ENCODE measurements around the gene ANXA9. TPM values are rescaled to one million over a fixed set of nuclear protein-coding genes. Genes with fewer than 3 reads are reported as not detected.

The ANXA9 gene
- total and polyA plus RNA-seq, 2 donors (not counting 1 experiment from before 2014, with no cell fraction given) = 0.07 to 0.62 TPM

DNA sequence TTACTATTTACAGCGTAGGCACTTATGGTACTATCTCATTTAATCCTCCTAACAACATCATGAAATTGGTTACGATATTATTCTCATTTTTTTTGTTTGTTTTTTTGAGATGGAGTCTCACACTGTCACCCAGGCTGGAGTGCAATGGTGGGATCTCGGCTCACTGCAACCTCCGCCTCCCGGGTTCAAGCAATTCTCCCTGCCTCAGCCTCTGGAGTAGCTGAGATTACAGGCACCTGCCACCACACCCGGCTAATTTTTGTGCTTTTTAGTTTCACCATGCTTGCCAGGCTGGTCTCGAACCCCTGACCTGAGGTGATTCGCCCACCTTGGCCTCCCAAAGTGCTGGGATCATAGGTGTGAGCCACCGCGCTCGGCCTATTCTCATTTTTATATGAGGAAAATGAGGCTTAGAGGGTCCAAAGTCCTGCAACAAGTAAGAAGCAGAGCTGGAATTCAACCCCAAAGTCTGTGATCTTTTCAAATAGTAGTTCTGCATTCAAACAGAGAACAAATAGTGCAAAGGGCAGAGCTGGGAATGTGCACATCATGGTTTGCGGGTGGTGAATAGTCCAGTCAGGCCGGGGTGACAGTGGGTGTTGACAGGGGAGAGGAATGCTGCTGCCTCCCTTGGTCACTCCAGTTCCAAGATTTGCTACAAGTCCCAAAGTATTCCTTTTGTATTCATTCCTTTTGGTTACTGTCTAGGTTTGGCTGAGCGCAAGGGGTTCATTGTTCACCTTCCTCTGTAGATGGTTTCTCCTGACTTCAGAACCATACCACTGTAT, 30.8 kb downstream of the ANXA9 start:
- no peaks in the 10 kb centered on the region for H4K20me1 ChIP-seq (ENCODE audit: control insufficient read depth, insufficient read depth, low read length, poor library complexity, severe bottlenecking)
- H3K27ac ChIP-seq (ENCODE audit: low read length in 2 of 2) = no peak overlapping the region
- no peaks in the 10 kb centered on the region for H3K27me3 ChIP-seq (replicated peaks in 1 of 4; ENCODE audit: control extremely low read depth in 1 of 4, control insufficient read depth in 3 of 4, insufficient read depth in 4 of 4, low read length in 3 of 4)
- no peak overlapping the region for H3K4me3 Mint-ChIP-seq
- DNase-seq (no peak), ATAC-seq (ENCODE audit: low read depth) (no peak)
- peaks cover 69% of the 10 kb centered on the region for H3K79me2 ChIP-seq (ENCODE audit: control insufficient read depth, insufficient read depth, low read length)
- TF ChIP-seq, protein P1, sequence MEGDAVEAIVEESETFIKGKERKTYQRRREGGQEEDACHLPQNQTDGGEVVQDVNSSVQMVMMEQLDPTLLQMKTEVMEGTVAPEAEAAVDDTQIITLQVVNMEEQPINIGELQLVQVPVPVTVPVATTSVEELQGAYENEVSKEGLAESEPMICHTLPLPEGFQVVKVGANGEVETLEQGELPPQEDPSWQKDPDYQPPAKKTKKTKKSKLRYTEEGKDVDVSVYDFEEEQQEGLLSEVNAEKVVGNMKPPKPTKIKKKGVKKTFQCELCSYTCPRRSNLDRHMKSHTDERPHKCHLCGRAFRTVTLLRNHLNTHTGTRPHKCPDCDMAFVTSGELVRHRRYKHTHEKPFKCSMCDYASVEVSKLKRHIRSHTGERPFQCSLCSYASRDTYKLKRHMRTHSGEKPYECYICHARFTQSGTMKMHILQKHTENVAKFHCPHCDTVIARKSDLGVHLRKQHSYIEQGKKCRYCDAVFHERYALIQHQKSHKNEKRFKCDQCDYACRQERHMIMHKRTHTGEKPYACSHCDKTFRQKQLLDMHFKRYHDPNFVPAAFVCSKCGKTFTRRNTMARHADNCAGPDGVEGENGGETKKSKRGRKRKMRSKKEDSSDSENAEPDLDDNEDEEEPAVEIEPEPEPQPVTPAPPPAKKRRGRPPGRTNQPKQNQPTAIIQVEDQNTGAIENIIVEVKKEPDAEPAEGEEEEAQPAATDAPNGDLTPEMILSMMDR (IDR thresholded peaks at IDR 0.05) = no peak
- no peak for TF ChIP-seq EZH2 (IDR thresholded peaks at IDR 0.05; ENCODE audit: borderline replicate concordance, insufficient read depth, low read depth, low read length, poor library complexity, severe bottlenecking)
- no peak overlapping the region for H3K9ac ChIP-seq (ENCODE audit: low read length)
- WGBS (ENCODE audit: insufficient coverage) = 94% methylated on average over 5 of the region's 14 CpGs
- ChIA-PET CTCF (interaction anchor here (1.2 kb wide), 1 partner anchor 12 kb away, joined by 3 read pairs; no protein-coding TSS in a partner anchor), POLR2A (no interaction called here)
- no peaks in the 10 kb centered on the region for H3K9me3 ChIP-seq (ENCODE audit: control extremely low read depth in 1 of 3, control insufficient read depth in 2 of 3, insufficient read depth in 1 of 3, low read length in 2 of 3)
- H2AFZ ChIP-seq (ENCODE audit: insufficient read depth, low read depth, low read length, poor library complexity, severe bottlenecking) = no peak overlapping the region
- intact Hi-C loops (cut with micrococcal nuclease) = no loop called here
- no peak overlapping the region for H3K27ac Mint-ChIP-seq
- no peak overlapping the region for H3K4me2 ChIP-seq (replicated peaks; ENCODE audit: low read depth, low read length, poor library complexity, severe bottlenecking)
- H3K27me3 Mint-ChIP-seq = no peaks in the 10 kb centered on the region
- peaks cover 3 to 12% of the 10 kb centered on the region in 2 experiments for H3K36me3 ChIP-seq (replicated peaks in 1 of 2; ENCODE audit: control extremely low read depth in 1 of 2, control insufficient read depth in 1 of 2, extremely low read depth in 1 of 2, insufficient read depth in 2 of 2, low read length in 1 of 2)
- H3K4me3 ChIP-seq (ENCODE audit: control extremely low read depth in 1 of 5, extremely low read depth in 1 of 5, insufficient read depth in 1 of 5, low read depth in 2 of 5, low read length in 4 of 5) = no peak overlapping the region
- peaks cover 33% of the 10 kb centered on the region for H3K4me1 Mint-ChIP-seq
- H3K4me1 ChIP-seq (ENCODE audit: control insufficient read depth in 2 of 2, insufficient read depth in 2 of 2, low read length in 2 of 2) = peaks cover 14 to 15% of the 10 kb centered on the region in 2 donors
- H3K9me3 Mint-ChIP-seq (ENCODE audit: insufficient read depth) = no peaks in the 10 kb centered on the region

DNA sequence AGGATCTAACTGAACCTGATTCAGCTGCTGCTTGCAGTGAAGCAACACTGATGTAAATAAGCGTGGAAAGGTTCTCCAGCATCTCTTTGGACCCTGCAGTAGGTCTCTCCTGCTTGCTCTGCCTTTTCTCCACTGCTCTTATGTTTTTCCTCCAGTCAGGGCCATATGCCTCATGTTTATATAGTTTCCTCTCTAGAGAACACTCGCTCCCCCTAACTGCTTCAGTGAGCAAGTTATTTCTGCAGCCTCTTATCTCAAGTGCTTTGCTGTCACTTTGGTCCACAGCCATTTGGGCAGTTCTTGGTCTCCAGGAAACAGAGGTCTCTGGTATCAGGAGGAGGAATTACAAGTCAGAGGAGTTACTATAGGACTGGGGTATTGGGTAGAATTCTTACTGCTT, 31.4 kb downstream of the ANXA9 start:
- no peaks in the 10 kb centered on the region for H4K20me1 ChIP-seq (ENCODE audit: control insufficient read depth, insufficient read depth, low read length, poor library complexity, severe bottlenecking)
- no peaks in the 10 kb centered on the region for H3K27me3 Mint-ChIP-seq
- H3K27me3 ChIP-seq (replicated peaks in 1 of 4; ENCODE audit: control extremely low read depth in 1 of 4, control insufficient read depth in 3 of 4, insufficient read depth in 4 of 4, low read length in 3 of 4) = no peaks in the 10 kb centered on the region
- H3K4me1 ChIP-seq (ENCODE audit: control insufficient read depth in 2 of 2, insufficient read depth in 2 of 2, low read length in 2 of 2) = peaks cover 13% of the 10 kb centered on the region in 2 donors
- H3K9me3 Mint-ChIP-seq (ENCODE audit: insufficient read depth) = no peaks in the 10 kb centered on the region
- DNase-seq = no peak
- H3K9ac ChIP-seq (ENCODE audit: low read length) = no peak overlapping the region
- H3K79me2 ChIP-seq (ENCODE audit: control insufficient read depth, insufficient read depth, low read length) = peaks cover 73% of the 10 kb centered on the region
- no peak overlapping the region for H2AFZ ChIP-seq (ENCODE audit: insufficient read depth, low read depth, low read length, poor library complexity, severe bottlenecking)
- H3K4me3 ChIP-seq (ENCODE audit: control extremely low read depth in 1 of 5, extremely low read depth in 1 of 5, insufficient read depth in 1 of 5, low read depth in 2 of 5, low read length in 4 of 5) = no peak overlapping the region
- no peak for ATAC-seq (ENCODE audit: low read depth)
- H3K4me2 ChIP-seq (replicated peaks; ENCODE audit: low read depth, low read length, poor library complexity, severe bottlenecking) = no peak overlapping the region
- WGBS (ENCODE audit: insufficient coverage) = 52% methylated on average over 2 of the region's 2 CpGs
- H3K4me1 Mint-ChIP-seq = peaks cover 28% of the 10 kb centered on the region
- ChIA-PET POLR2A (no interaction called here), CTCF (no interaction called here)
- H3K9me3 ChIP-seq (ENCODE audit: control extremely low read depth in 1 of 3, control insufficient read depth in 2 of 3, insufficient read depth in 1 of 3, low read length in 2 of 3) = no peaks in the 10 kb centered on the region
- peaks cover 3 to 18% of the 10 kb centered on the region in 2 experiments for H3K36me3 ChIP-seq (replicated peaks in 1 of 2; ENCODE audit: control extremely low read depth in 1 of 2, control insufficient read depth in 1 of 2, extremely low read depth in 1 of 2, insufficient read depth in 2 of 2, low read length in 1 of 2)
- intact Hi-C loops (cut with micrococcal nuclease) = no loop called here
- H3K27ac Mint-ChIP-seq = no peak overlapping the region
- TF ChIP-seq, protein P1 (IDR thresholded peaks at IDR 0.05) = no peak
- TF ChIP-seq EZH2 (IDR thresholded peaks at IDR 0.05; ENCODE audit: borderline replicate concordance, insufficient read depth, low read depth, low read length, poor library complexity, severe bottlenecking) = no peak
- H3K4me3 Mint-ChIP-seq = no peak overlapping the region
- no peak overlapping the region for H3K27ac ChIP-seq (ENCODE audit: low read length in 2 of 2)

Measured in B cell (primary cell).